Activated naive CD8-positive, alpha-beta T cell treated with anti-CD3 and anti-CD28 coated beads, Interleukin-2, amount 10 ng/mL, durations not matched to agents 7 days and 5 days (primary cell): ENCODE results near the gene DLG2. TPM values are rescaled to one million over a fixed set of nuclear protein-coding genes. Genes with fewer than 3 reads are reported as not detected.
"Not testable (repeated sequence)": the region's sequence is repeated elsewhere in the genome, so short reads cannot be mapped to it uniquely, and the experiment has no call there.

Source experiments
- ATAC-seq: fragments of 150-1000 bp; cut with Tn5 transposase; one replicate; pipeline ENCODE4 v1.10.0; 2021; ENCODE audit warnings: low read depth, moderate library complexity
- POLR2A ChIA-PET: fragments of 350-600 bp; sonication (Branson Sonifier 250); formaldehyde crosslinking; loops from one replicate; lab custom pipeline; 2021; ENCODE audit warnings: antibody characterized with exemption; lab: Charles Lee
- DNase-seq: peaks from one replicate; pipeline ENCODE4 v3.0.0; 2021
- H3K27ac Mint-ChIP-seq: one replicate; pipeline ENCODE4 v1.8.0; 2022; ENCODE audit warnings: mild to moderate bottlenecking, mixed read lengths
- H3K27me3 Mint-ChIP-seq: one replicate; pipeline ENCODE4 v1.8.0; 2022; ENCODE audit warnings: mild to moderate bottlenecking, moderate library complexity, mixed read lengths
- H3K36me3 Mint-ChIP-seq: one replicate; pipeline ENCODE4 v1.8.0; 2021; ENCODE audit warnings: mild to moderate bottlenecking, mixed read lengths
- H3K4me1 Mint-ChIP-seq: one replicate; pipeline ENCODE4 v1.8.0; 2021; ENCODE audit warnings: mixed read lengths
- H3K4me3 Mint-ChIP-seq: one replicate; pipeline ENCODE4 v1.8.0; 2022; ENCODE audit warnings: mild to moderate bottlenecking, moderate library complexity, mixed read lengths
- H3K9me3 Mint-ChIP-seq: one replicate; pipeline ENCODE4 v1.8.0; 2021; ENCODE audit warnings: mixed read lengths
- total RNA-seq, 2 experiments: library from RNA; stranded (reverse); gene quantifications; one replicate each; pipeline ENCODE4 v1.2.3, GENCODE V29; 2021

The DLG2 gene
- total RNA-seq, 2 experiments from 2014 or later = 2.6 to 3.4 TPM

DNA sequence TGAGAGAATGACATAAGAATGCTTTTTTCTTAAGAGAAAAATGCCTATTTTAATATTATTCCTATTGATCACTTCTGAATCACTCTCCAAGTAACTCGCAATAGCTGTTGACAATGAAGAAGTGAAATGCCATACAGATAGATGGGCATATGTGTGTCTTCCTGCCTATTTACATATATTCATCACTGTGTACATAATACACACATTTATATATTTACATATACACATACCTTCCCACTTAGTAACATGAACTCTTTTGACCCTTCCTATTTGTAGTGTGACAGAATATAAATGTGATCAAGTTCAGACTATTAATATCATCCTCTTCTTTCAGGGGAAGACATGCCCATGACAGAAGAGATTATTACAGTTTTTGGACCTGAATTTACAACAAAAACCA, 756.7 kb downstream of the DLG2 start:
- no peak overlapping the region for H3K4me3 Mint-ChIP-seq
- no peaks in the 10 kb centered on the region for H3K36me3 Mint-ChIP-seq
- H3K27ac Mint-ChIP-seq = no peak overlapping the region
- POLR2A ChIA-PET = no interaction called here
- H3K4me1 Mint-ChIP-seq = no peaks in the 10 kb centered on the region
- DNase-seq (no peak), ATAC-seq (no peak)
- peaks cover 1% of the 10 kb centered on the region for H3K9me3 Mint-ChIP-seq
- no peaks in the 10 kb centered on the region for H3K27me3 Mint-ChIP-seq

DNA sequence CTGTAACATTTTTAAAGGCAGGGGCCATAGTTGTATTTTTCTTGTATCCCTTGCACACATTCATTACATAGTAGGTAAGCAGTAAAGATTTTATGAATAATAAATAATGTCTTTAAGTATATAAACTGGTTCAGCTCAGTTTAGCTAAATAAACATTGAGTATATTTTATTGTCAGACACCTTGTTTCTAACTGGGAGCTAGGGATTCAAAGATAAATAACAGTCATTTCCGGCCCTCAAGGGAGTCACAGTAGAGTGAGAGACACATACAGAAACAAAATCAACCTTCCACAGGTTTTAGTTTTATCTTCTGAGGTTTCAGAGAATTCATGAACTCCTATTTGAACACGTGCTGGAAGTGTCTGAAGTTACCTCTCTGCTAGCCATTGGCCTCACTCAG, 760.2 kb downstream of the DLG2 start:
- no peak for ATAC-seq
- POLR2A ChIA-PET = no interaction called here
- H3K4me3 Mint-ChIP-seq = no peak overlapping the region
- DNase-seq = no peak
- H3K9me3 Mint-ChIP-seq = peaks cover 1% of the 10 kb centered on the region
- no peak overlapping the region for H3K27ac Mint-ChIP-seq
- H3K27me3 Mint-ChIP-seq = no peaks in the 10 kb centered on the region
- no peaks in the 10 kb centered on the region for H3K36me3 Mint-ChIP-seq
- H3K4me1 Mint-ChIP-seq = no peaks in the 10 kb centered on the region

DNA sequence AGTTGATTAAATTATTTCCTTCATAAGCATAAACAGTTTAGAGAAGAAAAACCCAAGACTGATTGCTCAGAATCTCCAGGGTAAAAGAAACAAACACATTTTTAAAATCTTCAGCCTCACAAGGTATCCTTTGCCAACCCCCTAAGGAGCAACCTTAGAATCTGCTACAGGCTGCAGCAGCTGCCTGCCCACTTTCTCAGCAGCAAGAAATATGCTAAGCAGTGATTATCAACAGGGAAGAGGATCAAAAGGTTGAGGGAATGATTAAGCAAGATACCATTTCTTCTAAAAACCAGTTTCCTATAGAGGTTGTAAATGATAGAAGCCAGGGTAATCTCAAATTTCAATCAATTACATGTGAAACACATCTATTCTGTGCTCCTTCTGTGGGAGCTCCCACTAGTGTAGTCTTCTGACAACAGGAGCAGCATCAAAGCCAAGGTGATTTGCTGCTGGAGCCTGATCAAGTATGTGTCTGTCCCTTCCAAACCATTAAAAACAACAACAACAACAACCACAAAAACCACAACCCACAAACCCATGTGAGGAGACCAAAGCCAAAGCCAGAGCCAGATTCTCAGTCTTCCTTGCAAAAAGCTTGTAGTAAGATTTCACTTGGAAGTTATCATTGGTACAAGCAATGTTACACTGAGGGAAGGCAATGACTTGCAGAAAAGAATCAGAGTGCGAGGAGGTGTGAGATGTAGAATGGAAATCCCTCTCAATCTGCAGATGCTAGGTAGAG, 761.2 kb downstream of the DLG2 start:
- no peaks in the 10 kb centered on the region for H3K27me3 Mint-ChIP-seq
- H3K4me1 Mint-ChIP-seq = no peaks in the 10 kb centered on the region
- no peak for ATAC-seq
- H3K9me3 Mint-ChIP-seq = peaks cover 1% of the 10 kb centered on the region
- H3K36me3 Mint-ChIP-seq = no peaks in the 10 kb centered on the region
- no peak for DNase-seq
- POLR2A ChIA-PET = no interaction called here
- no peak overlapping the region for H3K27ac Mint-ChIP-seq
- no peak overlapping the region for H3K4me3 Mint-ChIP-seq

DNA sequence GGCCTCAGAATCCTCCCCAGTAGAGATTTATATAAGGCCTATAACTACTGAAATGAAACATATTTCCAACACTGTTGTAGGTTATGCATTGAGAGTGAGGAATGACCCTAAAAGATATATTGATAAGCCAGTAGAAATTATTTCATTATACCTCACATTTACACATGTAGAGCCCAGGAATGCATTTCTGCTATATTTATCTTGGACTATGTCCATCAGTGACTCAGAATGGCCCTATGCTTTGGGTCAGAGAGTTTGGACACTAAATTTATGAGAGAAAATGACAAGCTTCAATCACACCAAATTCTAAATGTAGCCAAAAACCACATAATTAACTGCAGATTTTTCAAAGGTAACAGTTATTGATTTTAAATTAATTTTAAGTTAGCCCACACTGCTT, 761.9 kb downstream of the DLG2 start:
- Mint-ChIP-seq H3K9me3 (peaks cover 1% of the 10 kb centered on the region), H3K27me3 (no peaks in the 10 kb centered on the region)
- ATAC-seq = no peak

DNA sequence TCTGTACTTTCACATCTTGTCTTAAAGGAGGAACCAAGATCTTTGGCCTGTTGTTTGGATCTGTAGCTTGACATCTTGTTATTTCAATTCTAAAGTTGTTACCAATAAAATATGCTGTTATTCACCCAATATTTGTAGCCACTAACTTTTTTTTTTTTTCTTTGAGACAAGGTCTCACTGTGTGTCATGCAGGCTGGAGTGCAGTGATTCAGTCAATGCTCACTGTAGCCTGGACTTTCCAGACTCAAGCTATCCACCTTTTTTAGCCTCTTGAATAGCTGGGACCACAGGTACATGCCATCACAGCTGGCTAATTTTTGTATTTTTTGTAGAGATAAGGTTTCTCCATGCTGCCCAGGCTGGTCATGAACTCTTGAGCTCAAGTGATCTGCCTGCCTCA, 769.4 kb downstream of the DLG2 start:
- POLR2A ChIA-PET = no interaction called here
- Mint-ChIP-seq H3K4me3 (no peak overlapping the region), H3K9me3 (peaks cover 3% of the 10 kb centered on the region), H3K36me3 (no peaks in the 10 kb centered on the region), H3K4me1 (no peaks in the 10 kb centered on the region), H3K27me3 (no peaks in the 10 kb centered on the region), H3K27ac (no peak overlapping the region)
- DNase-seq (no peak), ATAC-seq (no peak)

More for the DNA sequence above, 761.9 kb downstream of the DLG2 start:
- no peak for DNase-seq
- H3K27ac Mint-ChIP-seq = no peak overlapping the region
- POLR2A ChIA-PET = no interaction called here
- no peak overlapping the region for H3K4me3 Mint-ChIP-seq
- no peaks in the 10 kb centered on the region for H3K4me1 Mint-ChIP-seq
- no peaks in the 10 kb centered on the region for H3K36me3 Mint-ChIP-seq

DNA sequence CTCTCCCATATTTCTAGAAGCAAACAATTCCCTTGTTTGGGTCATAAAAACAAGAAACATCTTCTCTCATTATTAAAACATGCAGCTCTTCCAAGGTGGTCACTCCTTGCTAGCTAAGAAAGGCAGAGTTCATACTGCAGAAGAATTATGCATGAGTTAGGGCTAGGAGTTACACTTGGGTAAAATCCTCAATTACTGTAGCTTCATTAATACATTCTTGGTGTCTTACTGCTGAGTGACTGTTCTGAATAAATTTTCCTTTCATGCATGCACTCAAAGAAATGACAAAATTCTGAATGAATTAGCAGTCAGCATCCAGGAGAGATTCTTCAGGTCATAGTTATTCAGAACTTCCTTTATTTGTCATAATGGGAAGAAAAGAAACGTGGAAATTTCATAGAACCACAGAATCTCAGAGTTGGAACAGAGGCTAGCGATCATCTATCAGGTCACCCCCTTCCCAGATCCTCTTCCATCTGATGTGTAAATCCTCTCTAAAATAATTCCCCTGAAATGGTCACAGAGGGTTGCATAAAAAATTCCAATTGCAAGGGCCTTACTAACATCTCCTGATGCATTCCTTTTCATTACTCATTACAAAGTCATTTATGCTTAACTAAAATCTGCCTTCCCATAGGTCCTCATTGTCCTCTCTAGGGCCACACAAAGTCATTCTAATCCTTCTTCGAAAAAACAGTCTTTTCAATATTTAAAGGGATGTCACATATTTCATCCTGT, 771.5 kb downstream of the DLG2 start:
- Mint-ChIP-seq H3K9me3 (peaks cover 3% of the 10 kb centered on the region), H3K4me1 (no peaks in the 10 kb centered on the region), H3K36me3 (no peaks in the 10 kb centered on the region), H3K4me3 (no peak overlapping the region), H3K27me3 (no peaks in the 10 kb centered on the region), H3K27ac (no peak overlapping the region)
- DNase-seq = no peak
- POLR2A ChIA-PET = no interaction called here
- ATAC-seq = no peak

DNA sequence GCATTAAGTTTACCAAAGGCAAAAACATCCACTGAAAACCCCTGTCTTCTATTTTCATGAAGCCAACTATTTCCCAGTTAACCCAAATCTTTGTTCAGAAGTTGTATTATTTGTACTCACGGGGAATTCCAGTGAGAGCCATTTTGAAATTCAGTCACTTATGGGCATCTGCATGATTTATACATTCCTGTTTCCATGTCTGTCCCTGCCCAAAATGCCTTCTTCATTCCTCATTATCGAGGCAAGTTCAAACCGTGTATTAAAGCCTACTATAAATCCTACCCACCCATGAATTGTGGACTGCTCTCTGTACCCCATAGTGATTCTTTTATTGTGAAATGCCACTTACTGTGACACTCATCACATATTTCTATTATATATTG, 772.7 kb downstream of the DLG2 start:
- POLR2A ChIA-PET = no interaction called here
- no peaks in the 10 kb centered on the region for H3K4me1 Mint-ChIP-seq
- H3K36me3 Mint-ChIP-seq = no peaks in the 10 kb centered on the region
- no peak overlapping the region for H3K27ac Mint-ChIP-seq
- no peak overlapping the region for H3K4me3 Mint-ChIP-seq
- H3K9me3 Mint-ChIP-seq = peaks cover 3% of the 10 kb centered on the region
- ATAC-seq = no peak
- no peaks in the 10 kb centered on the region for H3K27me3 Mint-ChIP-seq
- DNase-seq = no peak

DNA sequence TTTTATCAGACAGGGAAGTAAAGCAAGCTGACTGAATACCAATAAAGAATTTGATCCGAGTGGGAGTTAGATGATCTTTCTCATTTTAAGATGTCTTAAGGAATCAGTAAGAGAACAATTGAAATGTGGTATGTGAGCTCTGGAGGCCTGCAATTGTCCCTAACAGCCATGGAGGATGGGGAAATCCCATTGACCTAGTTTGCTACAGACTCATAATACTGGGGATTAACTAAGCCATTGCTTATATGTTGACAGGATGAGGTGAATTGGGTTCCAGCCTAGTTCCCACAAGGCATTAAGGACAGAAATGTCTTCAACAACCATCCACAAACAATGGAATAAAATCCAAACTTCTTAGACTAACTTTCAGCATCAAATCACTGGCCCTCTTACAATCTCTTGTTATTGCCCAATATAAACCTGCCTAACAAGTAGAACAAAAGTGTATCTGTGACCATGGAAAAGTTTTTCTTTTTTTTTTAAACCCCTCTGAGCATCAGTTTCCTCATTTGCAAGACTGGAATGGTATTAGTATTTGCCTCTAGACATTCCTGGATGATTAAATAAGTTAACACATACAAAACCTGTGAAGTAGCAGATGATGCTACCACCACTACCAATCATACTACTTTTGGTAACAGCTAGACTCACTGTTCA, 773.2 kb downstream of the DLG2 start:
- no peaks in the 10 kb centered on the region for H3K36me3 Mint-ChIP-seq
- no peak overlapping the region for H3K27ac Mint-ChIP-seq
- DNase-seq = no peak
- H3K27me3 Mint-ChIP-seq = no peaks in the 10 kb centered on the region
- no peak overlapping the region for H3K4me3 Mint-ChIP-seq
- H3K4me1 Mint-ChIP-seq = no peaks in the 10 kb centered on the region
- peaks cover 6% of the 10 kb centered on the region for H3K9me3 Mint-ChIP-seq
- ATAC-seq = no peak
- POLR2A ChIA-PET = no interaction called here

DNA sequence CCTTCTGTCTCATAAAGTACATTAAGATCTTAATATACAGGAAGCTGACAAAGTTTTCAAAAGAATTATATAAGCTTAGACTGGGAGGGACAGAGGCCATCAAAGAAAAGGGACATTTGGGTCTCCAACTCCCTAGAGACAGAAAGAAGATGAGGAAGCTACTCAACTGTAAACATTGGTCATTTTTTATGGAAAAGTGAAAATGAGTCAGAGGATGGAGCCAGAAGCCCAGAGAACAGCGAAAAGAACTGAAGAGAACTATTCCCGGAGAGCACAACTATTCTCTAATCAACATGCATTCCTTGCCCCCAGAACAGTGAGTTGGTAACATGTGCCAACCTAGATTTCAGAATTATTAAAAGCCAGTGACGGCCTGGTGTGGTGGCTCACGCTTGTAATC, 779.3 kb downstream of the DLG2 start:
- peaks cover 7% of the 10 kb centered on the region for H3K9me3 Mint-ChIP-seq
- H3K4me3 Mint-ChIP-seq = no peak overlapping the region
- H3K27ac Mint-ChIP-seq = no peak overlapping the region
- no peaks in the 10 kb centered on the region for H3K27me3 Mint-ChIP-seq
- ATAC-seq = no peak
- no peaks in the 10 kb centered on the region for H3K4me1 Mint-ChIP-seq
- POLR2A ChIA-PET = no interaction called here
- H3K36me3 Mint-ChIP-seq = peaks cover 1% of the 10 kb centered on the region
- no peak for DNase-seq

DNA sequence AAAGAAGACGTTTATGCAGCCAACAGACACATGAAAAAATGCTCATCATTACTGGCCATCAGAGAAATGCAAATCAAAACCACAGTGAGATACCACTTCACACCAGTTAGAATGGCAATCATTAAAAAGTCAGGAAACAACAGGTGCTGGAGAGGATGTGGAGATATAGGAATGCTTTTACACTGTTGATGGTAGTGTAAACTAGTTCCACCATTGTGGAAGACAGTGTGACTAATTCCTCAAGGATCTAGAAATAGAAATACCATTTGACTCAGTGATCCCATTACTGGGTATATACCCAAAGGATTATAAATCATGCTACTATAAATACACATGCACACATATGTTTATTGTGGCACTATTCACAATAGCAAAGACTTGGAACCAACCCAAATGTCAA, 786.9 kb downstream of the DLG2 start:
- ATAC-seq, H3K4me1 Mint-ChIP-seq, H3K4me3 Mint-ChIP-seq, POLR2A ChIA-PET, DNase-seq, H3K27ac Mint-ChIP-seq, H3K27me3 Mint-ChIP-seq, H3K36me3 Mint-ChIP-seq, H3K9me3 Mint-ChIP-seq: not testable (repeated sequence)

DNA sequence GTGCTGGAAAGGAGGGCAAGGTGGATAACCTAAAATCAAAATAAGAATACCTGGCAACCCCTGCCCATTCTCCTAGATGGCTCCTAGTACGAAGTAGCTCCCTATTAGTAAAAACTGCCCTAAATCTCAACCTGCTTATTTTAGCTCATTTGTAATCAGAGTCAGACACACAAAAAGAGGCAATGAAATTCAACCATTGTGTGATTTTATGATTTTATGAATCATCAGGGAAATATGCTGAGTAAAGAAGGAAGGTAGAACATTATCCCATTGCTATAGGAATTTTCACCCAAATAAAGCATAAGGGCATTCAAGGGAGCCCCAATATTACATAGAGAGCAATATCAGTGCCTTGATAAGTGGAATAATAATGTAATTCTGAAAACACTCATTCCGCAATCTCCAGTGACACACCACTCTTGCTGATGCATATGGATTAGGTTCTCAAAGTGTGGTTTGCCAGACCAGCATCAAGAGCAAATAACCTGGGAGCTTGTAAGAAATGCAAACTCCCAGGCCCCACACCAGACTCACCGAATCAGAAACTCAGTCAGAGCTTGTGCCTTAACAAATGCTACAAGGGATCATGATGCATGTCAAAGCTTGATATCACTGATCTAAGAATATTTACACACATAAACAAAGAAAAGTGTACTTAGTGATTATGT, 789.6 kb downstream of the DLG2 start:
- ATAC-seq (no peak), DNase-seq (no peak)
- H3K9me3 Mint-ChIP-seq = peaks cover 7% of the 10 kb centered on the region
- H3K36me3 Mint-ChIP-seq = no peaks in the 10 kb centered on the region
- no peak overlapping the region for H3K4me3 Mint-ChIP-seq
- H3K27me3 Mint-ChIP-seq = no peaks in the 10 kb centered on the region
- POLR2A ChIA-PET = no interaction called here
- no peaks in the 10 kb centered on the region for H3K4me1 Mint-ChIP-seq
- no peak overlapping the region for H3K27ac Mint-ChIP-seq

DNA sequence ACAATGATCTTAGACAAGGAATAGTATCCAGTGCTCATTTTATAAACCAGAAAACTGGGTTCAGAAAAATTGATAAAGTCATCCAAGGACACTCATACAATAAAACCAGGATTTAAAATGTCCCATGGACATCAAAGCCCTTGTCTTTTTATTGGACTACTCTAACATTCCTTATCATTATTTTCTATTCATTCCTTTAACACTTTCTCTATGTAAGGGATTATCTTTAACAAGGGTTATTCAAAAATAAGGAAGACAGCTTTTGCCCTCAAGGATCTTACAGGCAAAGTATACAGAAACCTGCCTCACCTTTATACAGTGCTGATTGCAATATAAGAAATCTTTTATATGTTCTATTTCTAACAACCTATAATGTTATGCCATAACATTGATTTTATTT, 790.8 kb downstream of the DLG2 start:
- no peak for DNase-seq
- no peaks in the 10 kb centered on the region for H3K27me3 Mint-ChIP-seq
- no peak for ATAC-seq
- H3K27ac Mint-ChIP-seq = no peak overlapping the region
- H3K9me3 Mint-ChIP-seq = peaks cover 5% of the 10 kb centered on the region
- H3K36me3 Mint-ChIP-seq = no peaks in the 10 kb centered on the region
- no peaks in the 10 kb centered on the region for H3K4me1 Mint-ChIP-seq
- H3K4me3 Mint-ChIP-seq = no peak overlapping the region
- POLR2A ChIA-PET = no interaction called here

DNA sequence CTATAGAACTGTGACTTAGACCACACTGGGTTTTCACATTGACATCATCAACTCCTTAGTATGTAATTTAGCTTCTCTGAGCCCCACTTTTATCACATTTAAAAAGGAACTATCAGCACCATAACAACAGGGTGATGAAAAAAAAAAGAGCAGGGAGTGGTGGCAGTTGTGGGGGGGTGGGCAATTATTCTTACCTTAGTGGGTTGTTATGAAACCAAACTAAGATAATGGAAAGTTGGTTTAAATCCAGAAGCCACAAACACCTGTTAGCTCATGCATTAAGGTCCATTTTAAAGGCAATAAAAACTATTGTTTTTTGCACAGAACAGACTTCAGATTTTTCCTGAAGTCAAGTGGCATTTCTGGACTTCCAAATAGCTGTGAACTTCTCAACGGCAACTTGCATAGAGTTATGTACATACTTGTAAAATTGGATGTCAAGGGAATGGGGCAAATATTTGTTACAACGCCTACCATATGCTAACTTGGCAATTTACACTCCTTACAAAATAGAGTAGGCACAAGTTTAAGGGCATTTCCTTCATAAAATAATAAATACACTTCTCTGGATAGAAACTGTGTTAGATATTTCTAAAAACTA, 793.6 kb downstream of the DLG2 start:
- ATAC-seq (no peak), DNase-seq (no peak)
- H3K9me3 Mint-ChIP-seq = no peaks in the 10 kb centered on the region
- no peak overlapping the region for H3K27ac Mint-ChIP-seq
- H3K4me3 Mint-ChIP-seq = no peak overlapping the region
- H3K27me3 Mint-ChIP-seq = peaks cover 2% of the 10 kb centered on the region
- POLR2A ChIA-PET = no interaction called here
- no peaks in the 10 kb centered on the region for H3K36me3 Mint-ChIP-seq
- H3K4me1 Mint-ChIP-seq = no peaks in the 10 kb centered on the region
